A673 (cell line): ENCODE measurements around the gene COL4A6. TPM values are rescaled to one million over a fixed set of nuclear protein-coding genes. Genes with fewer than 3 reads are reported as not detected.
"Not testable (repeated sequence)": the region's sequence is repeated elsewhere in the genome, so short reads cannot be mapped to it uniquely, and the experiment has no call there.

Experiments used
- BruUV-seq: library from RNA; stranded (reverse); fragments of 400-500 nt; replicated peaks from 2 replicates; lab custom pipeline; 2021; lab: Mats Ljungman, UMichigan
- CTCF ChIA-PET: fragments of 300-600 bp; sonication (Branson Sonifier 250); formaldehyde crosslinking; loops from one replicate; lab custom pipeline; 2022; ENCODE audit warnings: antibody characterized with exemption; lab: Charles Lee
- POLR2A ChIA-PET: fragments of 300-600 bp; sonication (Branson Sonifier 250); formaldehyde crosslinking; loops from one replicate; lab custom pipeline; 2022; ENCODE audit warnings: antibody characterized with exemption; ENCODE audit not compliant: low non-redundant PET; lab: Charles Lee
- DNase-seq: peaks from one replicate; pipeline ENCODE4 v3.0.0-alpha.2; 2015; ENCODE audit warnings: low spot score
- H3K27ac ChIP-seq: fragments of 200-600 bp; sonication (generic); 2 replicates; pipeline ENCODE4 v1.5.1; 2016; ENCODE audit warnings: mixed run types, low read depth, mild to moderate bottlenecking, mixed read lengths, antibody characterized with exemption, low read length; ENCODE audit not compliant: poor library complexity, severe bottlenecking
- H3K27me3 ChIP-seq: fragments of 200-600 bp; sonication (generic); replicated peaks from 2 replicates; pipeline ENCODE4 v1.6.1; 2017; ENCODE audit warnings: mixed run types, low read depth, mild to moderate bottlenecking, mixed read lengths, antibody characterized with exemption, low read length; ENCODE audit not compliant: insufficient read depth, poor library complexity
- H3K36me3 ChIP-seq: fragments of 200-600 bp; sonication (generic); 2 replicates; pipeline ENCODE4 v1.6.1; 2016; ENCODE audit warnings: mixed run types, mild to moderate bottlenecking, mixed read lengths, antibody characterized with exemption, low read length; ENCODE audit not compliant: insufficient read depth, poor library complexity, severe bottlenecking
- H3K4me1 ChIP-seq: fragments of 200-600 bp; sonication (generic); 2 replicates; pipeline ENCODE4 v1.6.1; 2017; ENCODE audit warnings: mixed run types, mild to moderate bottlenecking, mixed read lengths, antibody characterized with exemption, low read length; ENCODE audit not compliant: insufficient read depth, poor library complexity, severe bottlenecking
- H3K4me3 ChIP-seq: fragments of 200-600 bp; sonication (generic); 2 replicates; pipeline ENCODE4 v1.5.1; 2016; ENCODE audit warnings: low read depth, mixed run types, mild to moderate bottlenecking, mixed read lengths, low read length; ENCODE audit not compliant: poor library complexity, severe bottlenecking
- H3K9me3 ChIP-seq: fragments of 200-600 bp; sonication (generic); 2 replicates; pipeline ENCODE4 v1.6.1; 2016; ENCODE audit warnings: mixed run types, low read depth, mild to moderate bottlenecking, mixed read lengths, antibody characterized with exemption, low read length; ENCODE audit not compliant: poor library complexity, severe bottlenecking
- CTCF ChIP-seq: fragments of 300-800, 200-600 bp; sonication (generic); conservative IDR thresholded peaks from 2 replicates; pipeline ENCODE4 v1.5.1; 2017; ENCODE audit warnings: low read depth, mild to moderate bottlenecking, antibody characterized with exemption, low read length, moderate library complexity, mixed read lengths
- EZH2 ChIP-seq: fragments of 200-600 bp; sonication (generic); IDR thresholded peaks from 2 replicates; pipeline ENCODE4 v1.6.1; 2017; ENCODE audit warnings: borderline replicate concordance, low read depth, mild to moderate bottlenecking, mixed read lengths, antibody characterized with exemption, low read length; ENCODE audit not compliant: poor library complexity, severe bottlenecking
- intact Hi-C: fragments of 100-400 bp; cut with micrococcal nuclease; formaldehyde crosslinking; loops from one replicate; pipeline ENCODE4 v1.10.0; 2022; ENCODE audit not compliant: unreplicated experiment
- total RNA-seq: library from RNA; stranded (reverse); gene quantifications from 2 replicates; pipeline ENCODE4 v1.2.3, GENCODE V29; 2021

Gene COL4A6
- total RNA-seq, 1 experiment from 2014 or later = not detected

DNA sequence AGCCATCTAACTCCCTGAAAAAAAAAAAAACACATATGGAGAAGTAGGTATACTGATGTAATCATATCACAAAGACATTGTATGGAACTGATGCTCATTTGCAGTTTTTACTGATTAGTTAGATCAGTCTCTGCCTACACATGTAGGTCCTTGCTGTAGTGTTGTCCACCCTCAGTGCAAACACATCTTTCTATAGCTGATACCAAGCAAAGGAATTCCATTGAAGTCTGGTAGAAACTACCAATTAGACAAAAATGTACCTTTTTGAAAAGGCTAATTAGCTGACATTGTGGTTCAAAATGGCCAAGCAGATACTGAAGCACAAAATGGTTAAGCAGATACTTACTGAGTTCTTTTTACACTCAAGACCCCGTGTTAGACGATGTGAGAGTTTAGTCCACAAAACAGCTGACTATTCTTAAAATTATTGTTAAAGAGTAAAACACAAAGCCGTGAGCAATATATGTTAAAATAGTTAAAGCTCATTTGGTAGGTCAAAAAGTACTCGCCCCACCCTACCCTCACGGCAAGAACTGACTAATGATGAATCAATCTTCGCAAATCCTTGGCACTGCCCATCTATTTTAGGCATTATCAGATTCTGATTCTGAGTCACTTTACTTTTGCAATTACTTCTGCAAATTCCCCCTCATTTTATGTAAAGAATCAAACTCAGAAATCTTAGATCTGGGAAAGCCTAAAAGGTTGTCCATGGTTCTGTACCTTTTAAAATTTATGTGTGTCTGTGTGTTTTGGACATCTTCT, 40.4 kb downstream of the COL4A6 start:
- H3K4me1 ChIP-seq = no peaks in the 10 kb centered on the region
- H3K27ac ChIP-seq = no peak overlapping the region
- DNase-seq = no peak
- no peaks in the 10 kb centered on the region for H3K36me3 ChIP-seq
- no peak for TF ChIP-seq EZH2
- no TSS peak for BruUV-seq
- no peaks in the 10 kb centered on the region for H3K9me3 ChIP-seq
- ChIA-PET CTCF (no interaction called here), POLR2A (no interaction called here)
- H3K4me3 ChIP-seq = no peak overlapping the region
- intact Hi-C loops = no loop called here
- peaks cover 31% of the 10 kb centered on the region for H3K27me3 ChIP-seq

- Histone ChIP-seq H3K4me1 (no peaks in the 10 kb centered on the region), H3K27ac (no peak overlapping the region), H3K9me3 (no peaks in the 10 kb centered on the region), H3K36me3 (no peaks in the 10 kb centered on the region), H3K4me3 (no peak overlapping the region), H3K27me3 (peaks cover 23% of the 10 kb centered on the region)
- intact Hi-C loops = no loop called here
- POLR2A ChIA-PET = no interaction called here
- BruUV-seq = no TSS peak
- no peak for DNase-seq
- CTCF ChIA-PET = no interaction called here
- no peak for TF ChIP-seq CTCF
- TF ChIP-seq EZH2 = no peak
These were observed 41.2 kb downstream of the COL4A6 start for GRCh38 chrX:108396986-108397385.

- Histone ChIP-seq H3K4me3 (no peak overlapping the region), H3K4me1 (no peaks in the 10 kb centered on the region), H3K36me3 (no peaks in the 10 kb centered on the region), H3K27me3 (peaks cover 19% of the 10 kb centered on the region), H3K9me3 (no peaks in the 10 kb centered on the region), H3K27ac (no peak overlapping the region)
- BruUV-seq = no TSS peak
- no peak for DNase-seq
- intact Hi-C loops = no loop called here
- no peak for TF ChIP-seq CTCF
- no peak for TF ChIP-seq EZH2
- POLR2A ChIA-PET = no interaction called here
- CTCF ChIA-PET = no interaction called here
These were observed 41.9 kb downstream of the COL4A6 start for GRCh38 chrX:108396188-108396891.

DNA sequence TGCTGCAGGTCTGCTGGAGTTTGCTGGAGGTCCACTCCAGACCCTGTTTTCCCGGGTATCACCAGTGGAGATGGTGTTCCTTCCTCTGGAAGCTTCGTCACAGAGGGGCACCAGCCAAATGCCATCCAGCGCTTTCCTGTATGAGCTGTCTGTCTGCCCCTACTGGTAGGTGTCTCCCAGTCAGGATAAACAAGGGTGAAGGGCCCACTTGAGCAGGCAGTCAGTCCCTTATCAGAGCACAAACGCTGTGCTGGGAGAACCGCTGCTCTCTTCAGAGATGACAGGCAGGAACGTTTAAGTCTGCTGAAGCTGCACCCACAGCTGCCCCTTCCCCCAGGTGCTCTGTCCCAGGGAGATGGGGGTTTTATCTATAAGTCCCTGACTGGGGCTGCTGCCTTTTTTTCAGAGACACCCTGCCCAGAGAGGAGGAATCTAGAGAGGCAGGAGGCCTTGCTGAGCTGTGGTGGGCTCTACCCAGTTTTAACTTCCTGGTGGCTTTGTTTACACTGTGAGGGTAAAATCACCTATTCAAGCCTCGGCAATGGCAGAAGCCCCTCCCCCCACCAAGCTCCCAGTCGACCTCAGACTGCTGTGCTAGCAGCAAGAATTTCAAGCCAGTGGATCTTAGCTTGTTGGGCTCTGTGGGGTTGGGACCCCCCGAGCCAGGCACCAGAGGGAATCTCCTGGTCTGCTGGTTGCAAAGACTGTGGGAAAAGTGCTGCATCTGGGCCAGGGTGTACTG, 47.1 kb downstream of the COL4A6 start:
- H3K27ac ChIP-seq, CTCF ChIA-PET, H3K36me3 ChIP-seq, H3K27me3 ChIP-seq, H3K4me3 ChIP-seq, DNase-seq, intact Hi-C loops, BruUV-seq, POLR2A ChIA-PET, H3K9me3 ChIP-seq, H3K4me1 ChIP-seq: not testable (repeated sequence)
